ENCODE results near the gene HAUS1.
"Not testable (repeated sequence)": the region's sequence is repeated elsewhere in the genome, so short reads cannot be mapped to it uniquely, and the experiment has no call there.

HAUS1 gene

GRCh38 chr18:46088501-46088900, 15.7 kb upstream of the HAUS1 start:
- not testable (repeated sequence) for DNase-seq (ENCODE audit: low read depth in 4 of 4, low spot score in 1 of 4)

GRCh38 chr18:46095532-46095931, 8.7 kb upstream of the HAUS1 start:
- DNase-seq (ENCODE audit: low read depth in 4 of 4, low spot score in 1 of 4): no peak

- DNase-seq (ENCODE audit: low read depth in 4 of 4, low spot score in 1 of 4): no peak
Observed at GRCh38 chr18:46096651-46097300, 7.4 kb upstream of the HAUS1 start.

GRCh38 chr18:46097431-46097800, 6.8 kb upstream of the HAUS1 start:
- no peak for DNase-seq (ENCODE audit: low read depth in 4 of 4, low spot score in 1 of 4)

- peak; percentile 67 to 82 (median 74) for DNase-seq (ENCODE audit: low read depth in 4 of 4, low spot score in 1 of 4)
Observed at GRCh38 chr18:46097801-46098615, 6.2 kb upstream of the HAUS1 start, which contains the start of gene ATP5F1A. Gene ATP5F1A (minus strand): TSS chr18:46098296. CDS start chr18:46098231, 65 bp downstream.

- DNase-seq (ENCODE audit: low read depth in 4 of 4, low spot score in 1 of 4): no peak
Observed at GRCh38 chr18:46098616-46098933, 5.6 kb upstream of the HAUS1 start.

- no peak for DNase-seq (ENCODE audit: low read depth in 4 of 4, low spot score in 1 of 4)
Observed at GRCh38 chr18:46099463-46099862, 4.7 kb upstream of the HAUS1 start.

GRCh38 chr18:46109386-46109785, 5.2 kb downstream of the HAUS1 start:
- DNase-seq (ENCODE audit: low read depth in 4 of 4, low spot score in 1 of 4): no peak

- no peak for DNase-seq (ENCODE audit: low read depth in 4 of 4, low spot score in 1 of 4)
Observed at GRCh38 chr18:46110406-46110805, 6.2 kb downstream of the HAUS1 start.

GRCh38 chr18:46113751-46114150, 9.6 kb downstream of the HAUS1 start:
- DNase-seq (ENCODE audit: low read depth in 4 of 4, low spot score in 1 of 4): no peak

- not testable (repeated sequence) for DNase-seq (ENCODE audit: low read depth in 4 of 4, low spot score in 1 of 4)
Observed at GRCh38 chr18:46126625-46127024, 22.4 kb downstream of the HAUS1 start.

GRCh38 chr18:46130061-46130460, 25.9 kb downstream of the HAUS1 start:
- no peak for DNase-seq (ENCODE audit: low read depth in 4 of 4, low spot score in 1 of 4)

- DNase-seq (ENCODE audit: low read depth in 4 of 4, low spot score in 1 of 4): not testable (repeated sequence)
Observed at GRCh38 chr18:46130549-46130948, 26.4 kb downstream of the HAUS1 start.

GRCh38 chr18:46133534-46133933, 29.3 kb downstream of the HAUS1 start:
- DNase-seq (ENCODE audit: low read depth in 4 of 4, low spot score in 1 of 4): no peak

GRCh38 chr18:46134920-46135675, 30.9 kb downstream of the HAUS1 start:
- DNase-seq (ENCODE audit: low read depth in 4 of 4, low spot score in 1 of 4): no peak

- no peak for DNase-seq (ENCODE audit: low read depth in 4 of 4, low spot score in 1 of 4)
Observed at GRCh38 chr18:46140173-46140572, 36.0 kb downstream of the HAUS1 start.

- no peak for DNase-seq (ENCODE audit: low read depth in 4 of 4, low spot score in 1 of 4)
Observed at GRCh38 chr18:46141199-46141598, 37.0 kb downstream of the HAUS1 start.

GRCh38 chr18:46148810-46149209, 44.6 kb downstream of the HAUS1 start:
- DNase-seq (ENCODE audit: low read depth in 4 of 4, low spot score in 1 of 4): peak in 2 of 4 experiments; percentile 15 to 33

GRCh38 chr18:46152436-46152807, 48.2 kb downstream of the HAUS1 start:
- no peak for DNase-seq (ENCODE audit: low read depth in 4 of 4, low spot score in 1 of 4)

- no peak for DNase-seq (ENCODE audit: low read depth in 4 of 4, low spot score in 1 of 4)
Observed at GRCh38 chr18:46152808-46153617, 48.8 kb downstream of the HAUS1 start.

- DNase-seq (ENCODE audit: low read depth in 4 of 4, low spot score in 1 of 4): no peak
Observed at GRCh38 chr18:46155641-46156051, 51.5 kb downstream of the HAUS1 start.

Measured in stimulated activated CD4-positive, alpha-beta T cell treated with anti-CD3 and anti-CD28 coated beads, Interleukin-1b, Interleukin-23, amount 100 ng/mL, for 24 hours (primary cell).